Prostate gland (tissue), 2 donors: ENCODE measurements around the gene IL15RA. TPM values are rescaled to one million over a fixed set of nuclear protein-coding genes. Genes with fewer than 3 reads are reported as not detected.
A peak's percentile ranks its signal among the peaks of the same experiment; 100 is the strongest.

ENCODE experiments used
- DNase-seq: peaks from one replicate; pipeline ENCODE4 v3.0.0-alpha.2; 2019; ENCODE audit warnings: low spot score
- H3K27ac ChIP-seq, 2 donors: fragments of 200-600 bp; sonication (generic); 2 replicates each; pipeline ENCODE4 v1.5.1; 2017 to 2019
- H3K27me3 ChIP-seq: fragments of 200-600 bp; sonication (generic); replicated peaks from 2 replicates; pipeline ENCODE4 v1.5.1; 2019; ENCODE audit not compliant: insufficient read depth
- H3K36me3 ChIP-seq, 2 donors: fragments of 200-600 bp; sonication (generic); 1 replicate in 1 of 2; 2 replicates in 1 of 2; pipeline versions ENCODE4 v1.5.1 to v1.8.1; 2017 to 2019
- H3K4me1 ChIP-seq: fragments of 200-600 bp; sonication (generic); replicated peaks from 2 replicates; pipeline ENCODE4 v1.5.1; 2019
- H3K4me3 ChIP-seq, 2 donors: fragments of 200-600 bp; sonication (generic); 2 replicates each; pipeline ENCODE4 v1.5.1; 2017 to 2019
- H3K9me3 ChIP-seq: fragments of 200-600 bp; sonication (generic); 2 replicates; pipeline ENCODE4 v1.5.1; 2017
- POLR2A ChIP-seq: fragments of 450-650 bp; IDR thresholded peaks from one replicate; pipeline ENCODE4 v1.6.1; 2016; ENCODE audit warnings: antibody characterized with exemption, mild to moderate bottlenecking
- POLR2AphosphoS5 ChIP-seq: sonication (generic); formaldehyde crosslinking; IDR thresholded peaks from one replicate; pipeline ENCODE4 v1.6.1; 2017; ENCODE audit warnings: antibody characterized with exemption
- WGBS: methylation state at CpG from one replicate; pipeline ENCODE4 v1.1.5; 2018; 5-methylcytosine and 5-hydroxymethylcytosine counted together
- intact Hi-C: fragments of 100-400 bp; cut with DNase I; formaldehyde crosslinking; loops from one replicate; pipeline ENCODE4 v1.14.2; 2022
- total RNA-seq, 2 donors: library from RNA; depleted of rRNA; stranded (reverse); fragments of >200 nt; gene quantifications; one replicate each; pipeline ENCODE4 v1.1.0, GENCODE V29; 2016
- TF ChIP-seq, protein P1 (sequence below), 4 experiments: fragments of 200-600 bp in 2 of 4; fragments of 450-650 bp in 2 of 4; sonication (generic) in 2 of 4; IDR thresholded peaks; 1 replicate in 3 of 4; 2 replicates in 1 of 4; pipeline ENCODE4 v1.5.1; 2016 to 2019; ENCODE audit warnings: antibody characterized with exemption in 4 of 4, mild to moderate bottlenecking in 2 of 4, moderate library complexity in 2 of 4

IL15RA gene
- total RNA-seq, 2 donors from 2014 or later = 11.7 to 18.5 TPM

DNA sequence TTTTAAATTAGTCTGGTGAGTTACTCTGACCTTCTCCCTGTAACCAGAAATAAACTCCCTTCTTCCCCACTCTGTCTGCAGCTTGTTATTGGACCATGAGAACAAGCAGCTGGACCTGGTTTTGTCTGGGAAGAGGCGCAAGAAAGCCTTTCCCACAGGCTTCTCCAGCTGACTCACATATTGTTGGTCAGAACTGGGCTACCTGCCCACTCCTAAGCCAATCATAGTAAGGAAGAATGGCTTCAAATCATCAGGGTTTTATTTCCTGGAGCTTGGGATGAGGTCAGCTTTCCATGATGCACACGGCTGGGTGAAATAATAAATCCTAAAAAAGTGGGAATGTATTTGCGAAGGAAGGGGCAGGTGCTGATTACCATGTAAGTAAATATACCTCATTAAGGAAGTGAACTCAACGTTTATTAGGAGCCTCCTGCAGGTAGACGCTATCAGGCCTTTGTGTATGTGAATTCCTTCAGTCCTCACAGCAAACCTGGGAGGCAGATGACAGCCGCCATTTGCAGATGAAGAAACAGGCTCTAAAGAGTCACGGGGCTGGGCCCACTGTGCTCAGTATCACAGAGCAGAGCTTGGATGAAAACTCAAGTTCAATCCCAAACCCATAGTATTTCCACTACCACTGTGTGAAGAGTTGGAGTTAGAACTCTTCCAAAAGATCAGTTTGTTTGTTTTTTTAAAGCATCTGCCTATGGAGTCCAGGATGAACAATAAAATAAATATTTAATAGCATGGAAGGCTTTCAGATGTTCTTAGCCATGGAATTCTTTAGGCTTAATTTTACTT lies 32.8 kb downstream of the IL15RA start:
- H3K4me1 ChIP-seq = no peaks in the 10 kb centered on the region
- H3K27ac ChIP-seq = peak overlapping the region; percentile 76 to 77
- DNase-seq = peak; percentile 48
- no peaks in the 10 kb centered on the region for H3K36me3 ChIP-seq
- intact Hi-C loops = loop anchor here (2.0 to 5.0 kb wide), 3 partner anchors 33 to 143 kb away; partner anchors contain the start of genes FBH1, IL15RA and RBM17
- 39% methylated on average over 7 of the region's 7 CpGs for WGBS
- H3K9me3 ChIP-seq = no peaks in the 10 kb centered on the region
- no peak overlapping the region for H3K4me3 ChIP-seq
- TF ChIP-seq POLR2A (no peak), POLR2AphosphoS5 (peak; percentile 82)
- H3K27me3 ChIP-seq = no peaks in the 10 kb centered on the region

DNA sequence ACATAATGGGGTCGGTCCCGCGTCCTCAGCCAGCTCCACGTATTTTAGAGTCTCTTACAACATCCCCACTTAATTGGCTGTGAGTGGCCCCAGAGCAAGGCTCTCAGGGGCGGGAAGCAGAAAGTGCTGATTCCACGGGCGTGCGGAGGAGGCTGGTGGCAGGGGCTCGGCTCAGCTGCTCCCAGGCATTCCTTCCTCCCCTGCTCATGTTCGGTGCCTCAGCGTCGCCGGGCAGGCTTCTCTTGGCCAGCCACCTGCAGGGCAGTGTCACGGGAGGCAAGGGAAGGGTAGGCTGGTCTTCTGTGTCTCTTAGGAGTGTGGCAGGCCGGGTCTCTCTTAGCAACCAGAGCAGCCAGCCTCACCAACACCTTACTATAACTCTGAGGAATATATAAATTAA lies 33.8 kb downstream of the IL15RA start:
- DNase-seq = no peak
- H3K4me1 ChIP-seq = no peaks in the 10 kb centered on the region
- H3K27ac ChIP-seq = peak overlapping the region; percentile 76 to 77
- no peaks in the 10 kb centered on the region for H3K9me3 ChIP-seq
- no peak overlapping the region for H3K4me3 ChIP-seq
- TF ChIP-seq, protein P1, sequence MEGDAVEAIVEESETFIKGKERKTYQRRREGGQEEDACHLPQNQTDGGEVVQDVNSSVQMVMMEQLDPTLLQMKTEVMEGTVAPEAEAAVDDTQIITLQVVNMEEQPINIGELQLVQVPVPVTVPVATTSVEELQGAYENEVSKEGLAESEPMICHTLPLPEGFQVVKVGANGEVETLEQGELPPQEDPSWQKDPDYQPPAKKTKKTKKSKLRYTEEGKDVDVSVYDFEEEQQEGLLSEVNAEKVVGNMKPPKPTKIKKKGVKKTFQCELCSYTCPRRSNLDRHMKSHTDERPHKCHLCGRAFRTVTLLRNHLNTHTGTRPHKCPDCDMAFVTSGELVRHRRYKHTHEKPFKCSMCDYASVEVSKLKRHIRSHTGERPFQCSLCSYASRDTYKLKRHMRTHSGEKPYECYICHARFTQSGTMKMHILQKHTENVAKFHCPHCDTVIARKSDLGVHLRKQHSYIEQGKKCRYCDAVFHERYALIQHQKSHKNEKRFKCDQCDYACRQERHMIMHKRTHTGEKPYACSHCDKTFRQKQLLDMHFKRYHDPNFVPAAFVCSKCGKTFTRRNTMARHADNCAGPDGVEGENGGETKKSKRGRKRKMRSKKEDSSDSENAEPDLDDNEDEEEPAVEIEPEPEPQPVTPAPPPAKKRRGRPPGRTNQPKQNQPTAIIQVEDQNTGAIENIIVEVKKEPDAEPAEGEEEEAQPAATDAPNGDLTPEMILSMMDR (IDR thresholded peaks at IDR 0.05) = no peak
- TF ChIP-seq POLR2A = no peak
- TF ChIP-seq POLR2AphosphoS5 = no peak
- H3K36me3 ChIP-seq = no peaks in the 10 kb centered on the region
- no peaks in the 10 kb centered on the region for H3K27me3 ChIP-seq
- 42% methylated on average over 15 of the region's 15 CpGs for WGBS
- intact Hi-C loops = loop anchor here (5.0 kb wide), 1 partner anchor 34 kb away; the partner anchor contains the start of gene IL15RA

DNA sequence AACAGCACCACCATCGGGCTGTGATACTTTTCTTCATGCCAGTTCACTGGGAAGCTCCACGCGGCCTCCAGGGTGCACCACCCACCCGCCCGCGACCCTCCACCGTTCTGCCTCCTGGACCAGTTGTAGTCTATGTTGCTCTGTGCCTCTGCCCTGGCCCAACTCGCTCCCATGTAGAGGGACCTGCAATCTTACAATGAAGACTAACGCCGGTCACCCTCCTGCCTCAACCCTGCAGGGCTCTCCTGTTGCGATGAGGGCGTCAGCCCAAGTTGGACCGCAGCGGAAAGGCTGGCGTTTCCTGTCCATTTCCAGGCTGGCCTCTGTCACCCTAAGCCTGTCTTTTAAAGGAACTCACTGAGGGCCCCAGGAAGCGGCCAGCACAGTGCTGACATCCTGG lies 34.9 kb downstream of the IL15RA start:
- Histone ChIP-seq H3K4me3 (no peak overlapping the region), H3K27ac (no peak overlapping the region), H3K9me3 (no peaks in the 10 kb centered on the region), H3K4me1 (no peaks in the 10 kb centered on the region), H3K27me3 (no peaks in the 10 kb centered on the region), H3K36me3 (peaks cover 0 to 3% of the 10 kb centered on the region in 2 donors)
- intact Hi-C loops = loop anchor here (5.0 kb wide), 1 partner anchor 35 kb away; the partner anchor contains the start of gene IL15RA
- no peak for TF ChIP-seq POLR2AphosphoS5
- TF ChIP-seq POLR2A = no peak
- TF ChIP-seq, protein P1 (IDR thresholded peaks at IDR 0.05) = no peak
- 73% methylated on average over 16 of the region's 16 CpGs for WGBS
- no peak for DNase-seq

DNA sequence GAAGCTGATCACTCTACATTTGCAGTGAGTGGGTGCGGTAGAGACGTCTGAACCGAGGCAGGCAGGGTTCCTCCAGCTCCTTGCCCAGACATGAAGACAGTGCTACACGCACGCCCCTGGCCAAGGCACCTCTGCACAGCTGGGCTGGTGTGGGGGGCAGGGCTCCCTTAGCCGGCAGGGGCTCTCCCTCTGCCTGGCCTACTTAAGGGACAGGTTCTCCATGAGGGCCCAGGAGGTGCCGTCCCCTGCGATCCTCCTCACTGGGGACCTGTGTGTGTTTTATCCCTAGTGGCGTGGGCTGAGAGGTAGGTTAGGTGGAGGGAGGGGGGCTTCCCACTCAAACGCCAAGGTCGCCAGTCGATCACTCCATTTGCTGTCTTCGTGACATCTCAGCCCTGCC lies 35.3 kb downstream of the IL15RA start:
- H3K4me1 ChIP-seq = no peaks in the 10 kb centered on the region
- DNase-seq = no peak
- no peaks in the 10 kb centered on the region for H3K27me3 ChIP-seq
- TF ChIP-seq POLR2AphosphoS5 (no peak), POLR2A (no peak)
- TF ChIP-seq, protein P1 (IDR thresholded peaks at IDR 0.05) = no peak
- no peak overlapping the region for H3K27ac ChIP-seq
- H3K36me3 ChIP-seq = peaks cover 0 to 8% of the 10 kb centered on the region in 2 donors
- H3K9me3 ChIP-seq = no peaks in the 10 kb centered on the region
- intact Hi-C loops = loop anchor here (5.0 kb wide), 1 partner anchor 35 kb away; the partner anchor contains the start of gene IL15RA
- 70% methylated on average over 13 of the region's 13 CpGs for WGBS
- H3K4me3 ChIP-seq = no peak overlapping the region

DNA sequence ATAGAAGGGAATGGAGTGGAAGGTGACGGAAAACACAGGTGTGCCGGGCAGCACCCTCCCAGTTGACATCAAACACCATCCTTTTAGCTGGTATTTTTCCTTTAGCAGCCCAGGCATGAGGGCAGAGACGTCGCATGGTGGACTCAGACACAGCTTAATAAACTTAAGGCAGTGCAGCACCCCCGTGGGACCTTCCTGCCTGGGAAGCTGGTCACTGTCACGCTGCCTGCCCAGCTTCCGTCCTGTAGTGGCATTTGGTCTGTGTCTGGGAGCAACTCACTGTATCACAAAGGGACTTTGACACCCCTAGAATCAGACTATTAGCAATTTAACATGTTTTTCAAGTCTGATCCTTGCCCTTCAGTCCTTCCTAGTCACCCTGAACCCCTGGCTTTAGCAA lies 35.8 kb downstream of the IL15RA start:
- H3K4me1 ChIP-seq = no peaks in the 10 kb centered on the region
- no peaks in the 10 kb centered on the region for H3K27me3 ChIP-seq
- H3K36me3 ChIP-seq = peaks cover 0 to 11% of the 10 kb centered on the region in 2 donors
- intact Hi-C loops = loop anchor here (5.0 kb wide), 1 partner anchor 36 kb away; the partner anchor contains the start of gene IL15RA
- DNase-seq = no peak
- no peak overlapping the region for H3K27ac ChIP-seq
- no peaks in the 10 kb centered on the region for H3K9me3 ChIP-seq
- 86% methylated on average over 7 of the region's 7 CpGs for whole genome bisulfite sequencing
- TF ChIP-seq, protein P1 (IDR thresholded peaks at IDR 0.05) = no peak
- TF ChIP-seq POLR2AphosphoS5 = no peak
- TF ChIP-seq POLR2A = no peak
- no peak overlapping the region for H3K4me3 ChIP-seq
